Suprapubic skin (tissue), 4 donors: ENCODE results near the gene DAB1.

Experiments used
- EP300 ChIP-seq: sonication (generic); formaldehyde crosslinking; IDR thresholded peaks from one replicate; pipeline ENCODE4 v1.6.1; 2017; ENCODE audit warnings: antibody characterized with exemption
- POLR2AphosphoS5 ChIP-seq, 3 donors: sonication (generic); formaldehyde crosslinking; IDR thresholded peaks; one replicate each; pipeline ENCODE4 v1.6.1; 2017; ENCODE audit warnings: antibody characterized with exemption in 3 of 3
- TF ChIP-seq, protein P1 (sequence below), 2 donors: fragments of 200-600 bp in 1 of 2; fragments of 450-650 bp in 1 of 2; sonication (generic) in 1 of 2; IDR thresholded peaks; one replicate each; pipeline ENCODE4 v1.5.1; 2016 to 2019; ENCODE audit warnings: antibody characterized with exemption in 2 of 2, mild to moderate bottlenecking in 1 of 2, moderate library complexity in 1 of 2

- no peak for TF ChIP-seq EP300
- TF ChIP-seq, protein P1, sequence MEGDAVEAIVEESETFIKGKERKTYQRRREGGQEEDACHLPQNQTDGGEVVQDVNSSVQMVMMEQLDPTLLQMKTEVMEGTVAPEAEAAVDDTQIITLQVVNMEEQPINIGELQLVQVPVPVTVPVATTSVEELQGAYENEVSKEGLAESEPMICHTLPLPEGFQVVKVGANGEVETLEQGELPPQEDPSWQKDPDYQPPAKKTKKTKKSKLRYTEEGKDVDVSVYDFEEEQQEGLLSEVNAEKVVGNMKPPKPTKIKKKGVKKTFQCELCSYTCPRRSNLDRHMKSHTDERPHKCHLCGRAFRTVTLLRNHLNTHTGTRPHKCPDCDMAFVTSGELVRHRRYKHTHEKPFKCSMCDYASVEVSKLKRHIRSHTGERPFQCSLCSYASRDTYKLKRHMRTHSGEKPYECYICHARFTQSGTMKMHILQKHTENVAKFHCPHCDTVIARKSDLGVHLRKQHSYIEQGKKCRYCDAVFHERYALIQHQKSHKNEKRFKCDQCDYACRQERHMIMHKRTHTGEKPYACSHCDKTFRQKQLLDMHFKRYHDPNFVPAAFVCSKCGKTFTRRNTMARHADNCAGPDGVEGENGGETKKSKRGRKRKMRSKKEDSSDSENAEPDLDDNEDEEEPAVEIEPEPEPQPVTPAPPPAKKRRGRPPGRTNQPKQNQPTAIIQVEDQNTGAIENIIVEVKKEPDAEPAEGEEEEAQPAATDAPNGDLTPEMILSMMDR (IDR thresholded peaks at IDR 0.05) = no peak
- TF ChIP-seq POLR2AphosphoS5 (IDR thresholded peaks at IDR 0.05) = no peak
Observed at GRCh38 chr1:57072401-57073110, 351.3 kb downstream of the DAB1 start.
